Measurements from ENCODE around the gene PARP4. TPM values are rescaled to one million over a fixed set of nuclear protein-coding genes. Genes with fewer than 3 reads are reported as not detected.
A peak's percentile ranks its signal among the peaks of the same experiment; 100 is the strongest.

PARP4 gene
- total RNA-seq, 1 experiment from 2014 or later: 25.9 TPM

DNA sequence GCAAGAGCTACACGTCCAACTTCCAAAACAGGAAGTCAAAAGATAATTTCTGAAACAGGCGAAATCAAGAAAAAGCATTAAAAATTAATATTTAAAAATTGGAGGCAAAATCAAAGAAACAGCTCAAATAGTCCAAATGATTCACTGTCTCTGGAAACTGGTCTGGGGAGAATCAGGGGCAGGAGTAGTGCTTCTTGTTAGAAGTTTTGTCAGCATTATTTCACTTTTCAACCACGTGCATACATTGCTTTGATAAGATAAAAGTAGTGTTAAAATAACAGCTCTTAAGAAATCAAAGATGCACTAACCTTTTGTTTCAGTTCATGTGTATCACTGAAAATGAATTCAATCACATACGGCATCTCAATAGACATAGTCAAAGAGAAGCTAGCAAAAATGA lies 53.8 kb downstream of the PARP4 start:
- Mint-ChIP-seq H3K27me3 (ENCODE audit: low read depth) (no peaks in the 10 kb centered on the region), H3K36me3 (ENCODE audit: insufficient read depth in 1 of 3, low read depth in 3 of 3) (peaks cover 24 to 47% (median 41%) of the 10 kb centered on the region in 3 experiments; a peak in 6 of 7 replicates), H3K4me1 (peaks cover 3 to 7% of the 10 kb centered on the region in 2 experiments), H3K4me3 (no peak overlapping the region), H3K27ac (peak overlapping the region in 1 of 3 experiments; percentile 49; a peak in 1 of 7 replicates), H3K9me3 (no peaks in the 10 kb centered on the region)
- Histone ChIP-seq H2BK5ac (ENCODE audit: insufficient read length, low read length) (no peak overlapping the region), H3K4ac (ENCODE audit: low read depth, low read length) (no peak overlapping the region), H3K4me2 (ENCODE audit: insufficient read depth, insufficient read length, low read length) (no peak overlapping the region), H2BK12ac (ENCODE audit: insufficient read length, low read depth, low read length) (no peak overlapping the region), H3K18ac (ENCODE audit: insufficient read length, low read depth, low read length) (no peak overlapping the region), H3K23me2 (ENCODE audit: insufficient read length, low read depth, low read length, poor library complexity, severe bottlenecking) (no peaks in the 10 kb centered on the region), H3K14ac (ENCODE audit: insufficient read depth, low read length) (no peak overlapping the region), H2AFZ (ENCODE audit: low read length) (no peak overlapping the region), H2BK15ac (ENCODE audit: low read depth, low read length) (no peak overlapping the region), H3K4me1 (ENCODE audit: insufficient read depth, low read length) (no peaks in the 10 kb centered on the region), H2BK20ac (ENCODE audit: low read depth, low read length, poor library complexity, severe bottlenecking) (no peak overlapping the region), H3K9ac (ENCODE audit: extremely low read depth, insufficient read length, low read length) (no peak overlapping the region), H4K91ac (ENCODE audit: insufficient read length, low read depth, low read length) (no peak overlapping the region), H3K79me1 (ENCODE audit: insufficient read depth, low read depth, low read length, poor library complexity, severe bottlenecking) (no peaks in the 10 kb centered on the region), H3K27ac (ENCODE audit: insufficient read length, low read depth, low read length) (no peak overlapping the region), H3K23ac (ENCODE audit: insufficient read length, low read depth, low read length) (no peak overlapping the region), H3K27me3 (ENCODE audit: insufficient read depth, low read length) (no peaks in the 10 kb centered on the region), H2BK120ac (ENCODE audit: low read depth, low read length, poor library complexity, severe bottlenecking) (no peak overlapping the region), H4K8ac (replicated peaks; ENCODE audit: insufficient read length, low read depth, low read length) (no peak overlapping the region), H3K79me2 (ENCODE audit: insufficient read depth, low read length) (no peaks in the 10 kb centered on the region), H3K9me3 (ENCODE audit: control insufficient read depth, low read depth, low read length) (no peaks in the 10 kb centered on the region), H4K5ac (ENCODE audit: insufficient read length, low read depth, low read length) (no peak overlapping the region), H3T11ph (ENCODE audit: low read length) (no peak overlapping the region), H4K20me1 (ENCODE audit: control insufficient read depth, insufficient read depth, insufficient read length) (no peaks in the 10 kb centered on the region), H3K56ac (ENCODE audit: insufficient read length, low read depth, low read length) (no peak overlapping the region), H2AK5ac (ENCODE audit: insufficient read length, low read length) (no peak overlapping the region)
- TF ChIP-seq, protein P1, sequence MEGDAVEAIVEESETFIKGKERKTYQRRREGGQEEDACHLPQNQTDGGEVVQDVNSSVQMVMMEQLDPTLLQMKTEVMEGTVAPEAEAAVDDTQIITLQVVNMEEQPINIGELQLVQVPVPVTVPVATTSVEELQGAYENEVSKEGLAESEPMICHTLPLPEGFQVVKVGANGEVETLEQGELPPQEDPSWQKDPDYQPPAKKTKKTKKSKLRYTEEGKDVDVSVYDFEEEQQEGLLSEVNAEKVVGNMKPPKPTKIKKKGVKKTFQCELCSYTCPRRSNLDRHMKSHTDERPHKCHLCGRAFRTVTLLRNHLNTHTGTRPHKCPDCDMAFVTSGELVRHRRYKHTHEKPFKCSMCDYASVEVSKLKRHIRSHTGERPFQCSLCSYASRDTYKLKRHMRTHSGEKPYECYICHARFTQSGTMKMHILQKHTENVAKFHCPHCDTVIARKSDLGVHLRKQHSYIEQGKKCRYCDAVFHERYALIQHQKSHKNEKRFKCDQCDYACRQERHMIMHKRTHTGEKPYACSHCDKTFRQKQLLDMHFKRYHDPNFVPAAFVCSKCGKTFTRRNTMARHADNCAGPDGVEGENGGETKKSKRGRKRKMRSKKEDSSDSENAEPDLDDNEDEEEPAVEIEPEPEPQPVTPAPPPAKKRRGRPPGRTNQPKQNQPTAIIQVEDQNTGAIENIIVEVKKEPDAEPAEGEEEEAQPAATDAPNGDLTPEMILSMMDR (conservative IDR thresholded peaks at IDR 0.05): no peak
- DNase-seq: no peak
- WGBS (ENCODE audit: extremely low coverage, insufficient read length, low lambda C conversion rate): no CpG with 5 or more reads among the region's 4 CpGs

Measured in H9 (cell line).